ENCODE data around the gene OPA1. TPM values are rescaled to one million over a fixed set of nuclear protein-coding genes. Genes with fewer than 3 reads are reported as not detected.

OPA1 gene
- total RNA-seq, 1 experiment from 2014 or later: 72.0 TPM

- Histone ChIP-seq H3K9ac (ENCODE audit: low read length) (no peak overlapping the region), H3K4me3 (replicated peaks in 1 of 2; ENCODE audit: low read depth in 1 of 2, low read length in 2 of 2) (no peak overlapping the region), H3K9me2 (ENCODE audit: insufficient read depth) (no peaks in the 10 kb centered on the region), H2AFZ (ENCODE audit: low read depth, low read length, poor library complexity, severe bottlenecking) (no peak overlapping the region), H3K36me3 (ENCODE audit: control insufficient read depth in 1 of 2, insufficient read depth in 2 of 2, low read length in 2 of 2) (peaks cover 24 to 38% of the 10 kb centered on the region in 2 experiments), H4K20me1 (ENCODE audit: insufficient read depth) (no peaks in the 10 kb centered on the region; the same call in 1 of the 2 replicates), H3K4me2 (ENCODE audit: low read length) (no peak overlapping the region), H3K9me3 (ENCODE audit: control insufficient read depth in 1 of 2, insufficient read depth in 1 of 2, low read depth in 1 of 2, low read length in 2 of 2) (no peaks in the 10 kb centered on the region), H3K79me2 (ENCODE audit: insufficient read depth, low read length) (no peaks in the 10 kb centered on the region), H3K27me3 (ENCODE audit: insufficient read depth, low read length) (no peaks in the 10 kb centered on the region), H3K27ac (ENCODE audit: low read depth, low read length) (no peak overlapping the region), H3K4me1 (ENCODE audit: control insufficient read depth in 1 of 2, insufficient read depth in 2 of 2, low read length in 2 of 2) (no peaks in the 10 kb centered on the region)
- ATAC-seq: no peak
- peak; percentile 23 for DNase-seq (ENCODE audit: low read depth, low spot score)
- no peak for TF ChIP-seq YY1 (IDR thresholded peaks at IDR 0.05; ENCODE audit: extremely low read depth, insufficient replicate concordance, low read depth, low read length)
- TF ChIP-seq EZH2 (IDR thresholded peaks at IDR 0.05): no peak
- peak; percentile 49 for TF ChIP-seq RAD21 (IDR thresholded peaks at IDR 0.05; ENCODE audit: low read depth)
- TF ChIP-seq EZH2phosphoT487 (IDR thresholded peaks at IDR 0.05; ENCODE audit: borderline replicate concordance): no peak
- TF ChIP-seq JUND (IDR thresholded peaks at IDR 0.05): no peak
- no peak for TF ChIP-seq CBX3 (IDR thresholded peaks at IDR 0.05; ENCODE audit: low read depth)
- TF ChIP-seq ATF3 (IDR thresholded peaks at IDR 0.05): no peak
- no peak for TF ChIP-seq REST (IDR thresholded peaks at IDR 0.05; ENCODE audit: low read depth)
- TF ChIP-seq CTCF (IDR thresholded peaks at IDR 0.05 in 2 of 3, conservative IDR thresholded peaks at IDR 0.05 in 1 of 3; ENCODE audit: borderline replicate concordance in 1 of 3, insufficient read depth in 1 of 3, low read depth in 2 of 3, low read length in 2 of 3): peak; percentile 20 to 59 (median 35); a peak in 4 of 6 replicates
- TF ChIP-seq MAX (IDR thresholded peaks at IDR 0.05): no peak
- TF ChIP-seq FOSL1 (IDR thresholded peaks at IDR 0.05; ENCODE audit: low read depth): no peak
- TF ChIP-seq ZNF274 (IDR thresholded peaks at IDR 0.05; ENCODE audit: low read depth, low read length): no peak
- no peak for TF ChIP-seq ELF1 (IDR thresholded peaks at IDR 0.05; ENCODE audit: borderline replicate concordance, low read depth)
- no peak for TF ChIP-seq ZFX (IDR thresholded peaks at IDR 0.05)
- no peak for TF ChIP-seq SRF (IDR thresholded peaks at IDR 0.05; ENCODE audit: low read depth)
- intact Hi-C loops (cut with micrococcal nuclease): loop anchor here (5.0 to 10.0 kb wide), 2 partner anchors 652 to 739 kb away; no protein-coding TSS in a partner anchor
- BruUV-seq (replicated peaks): no TSS peak
- ChIA-PET POLR2A (no interaction called here), CTCF (interaction anchor here (0.7 to 2.2 kb wide), 9 partner anchors 9 to 679 kb away, joined by 3 to 10 read pairs (median 3); no protein-coding TSS in a partner anchor), RAD21 (ENCODE audit: low non-redundant PET in 1 of 2, low total read pairs in 2 of 2, uncharacterized antibody in 2 of 2, unreplicated experiment in 2 of 2) (no interaction called here)
These were observed 72.5 kb downstream of the OPA1 start for GRCh38 chr3:193665370-193665989.

Data from HCT116 (cell line).